Limb (tissue), 2 donors: ENCODE measurements around the gene DOCK6.

Experiments
- DNase-seq, 2 donors: peaks; one replicate each; pipeline ENCODE4 v3.0.0-alpha.2; 2016; ENCODE audit errors: extremely low spot score in 2 of 2

DOCK6 gene

DNA sequence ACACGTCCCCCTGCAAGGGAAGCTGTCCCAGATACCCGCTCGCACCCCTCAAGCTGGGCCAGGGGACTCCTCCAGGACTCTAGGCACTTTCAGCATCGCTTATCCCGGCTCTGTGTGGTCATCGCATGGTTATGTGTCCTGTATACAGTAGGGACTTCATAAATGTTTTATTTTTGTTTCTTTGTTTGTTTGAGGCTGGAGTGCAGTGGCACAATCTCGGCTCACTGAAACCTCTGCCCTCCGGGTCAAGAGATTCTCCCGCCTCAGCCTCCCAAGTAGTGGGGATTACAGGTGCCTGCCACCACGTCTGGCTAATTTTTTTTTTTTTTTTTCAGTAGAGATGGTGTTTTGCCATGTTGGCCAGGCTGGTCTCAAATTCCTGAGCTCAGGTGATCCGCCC, 15.4 kb downstream of the DOCK6 start:
- DNase-seq: no peak

DNA sequence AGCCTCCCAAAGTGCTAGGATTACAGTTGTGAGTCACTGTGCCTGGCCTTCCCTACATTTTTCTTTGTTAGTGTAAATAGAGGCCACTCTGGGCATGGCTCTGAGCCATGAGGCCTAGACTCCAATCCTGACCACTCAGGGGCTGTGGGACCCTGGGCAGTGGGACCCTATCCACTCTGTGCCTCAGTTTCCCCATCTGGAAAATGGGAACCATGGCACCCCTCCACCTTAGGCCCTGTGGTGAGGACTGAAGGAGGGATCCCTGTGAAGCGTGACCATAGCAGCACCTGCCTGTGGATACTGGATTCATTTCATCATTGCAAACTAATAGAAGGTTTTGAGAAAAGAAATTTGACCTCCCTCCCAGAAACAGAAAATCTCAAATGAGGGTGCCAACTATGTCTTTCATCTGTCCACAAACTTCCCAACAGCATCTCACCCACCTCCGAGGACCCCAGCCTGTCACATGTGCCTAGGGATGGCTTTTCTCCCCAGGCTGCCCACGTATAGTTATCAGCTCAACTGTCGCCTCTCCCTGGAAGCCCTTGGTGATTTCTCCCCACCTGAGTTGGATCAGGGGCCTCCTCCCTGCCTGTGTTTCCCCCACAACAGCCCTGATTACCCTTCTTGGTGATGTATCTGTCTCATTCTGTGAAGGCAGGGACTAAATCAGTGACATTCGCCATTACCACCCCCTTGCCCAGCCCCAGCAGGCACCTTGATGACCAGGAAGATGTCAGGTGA, 17.3 kb downstream of the DOCK6 start:
- DNase-seq: no peak

DNA sequence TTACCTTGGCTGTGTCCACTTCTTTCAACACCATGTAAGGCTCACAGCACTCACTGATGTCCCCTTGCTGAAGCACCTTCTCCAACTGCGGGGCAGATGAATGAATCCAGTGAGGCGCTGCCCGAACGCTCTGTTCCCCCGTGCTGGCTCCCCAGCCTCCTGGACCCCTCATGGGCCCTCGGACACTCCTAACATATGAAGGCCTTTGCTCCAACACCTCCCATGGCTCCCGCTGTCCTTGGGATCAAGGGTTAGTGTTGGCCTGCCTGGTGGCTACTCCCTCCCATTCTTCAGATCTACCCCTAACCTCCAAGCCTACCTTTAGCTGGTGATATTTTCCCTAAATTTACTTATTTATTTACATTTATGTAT, 18.5 kb downstream of the DOCK6 start:
- no peak for DNase-seq

DNA sequence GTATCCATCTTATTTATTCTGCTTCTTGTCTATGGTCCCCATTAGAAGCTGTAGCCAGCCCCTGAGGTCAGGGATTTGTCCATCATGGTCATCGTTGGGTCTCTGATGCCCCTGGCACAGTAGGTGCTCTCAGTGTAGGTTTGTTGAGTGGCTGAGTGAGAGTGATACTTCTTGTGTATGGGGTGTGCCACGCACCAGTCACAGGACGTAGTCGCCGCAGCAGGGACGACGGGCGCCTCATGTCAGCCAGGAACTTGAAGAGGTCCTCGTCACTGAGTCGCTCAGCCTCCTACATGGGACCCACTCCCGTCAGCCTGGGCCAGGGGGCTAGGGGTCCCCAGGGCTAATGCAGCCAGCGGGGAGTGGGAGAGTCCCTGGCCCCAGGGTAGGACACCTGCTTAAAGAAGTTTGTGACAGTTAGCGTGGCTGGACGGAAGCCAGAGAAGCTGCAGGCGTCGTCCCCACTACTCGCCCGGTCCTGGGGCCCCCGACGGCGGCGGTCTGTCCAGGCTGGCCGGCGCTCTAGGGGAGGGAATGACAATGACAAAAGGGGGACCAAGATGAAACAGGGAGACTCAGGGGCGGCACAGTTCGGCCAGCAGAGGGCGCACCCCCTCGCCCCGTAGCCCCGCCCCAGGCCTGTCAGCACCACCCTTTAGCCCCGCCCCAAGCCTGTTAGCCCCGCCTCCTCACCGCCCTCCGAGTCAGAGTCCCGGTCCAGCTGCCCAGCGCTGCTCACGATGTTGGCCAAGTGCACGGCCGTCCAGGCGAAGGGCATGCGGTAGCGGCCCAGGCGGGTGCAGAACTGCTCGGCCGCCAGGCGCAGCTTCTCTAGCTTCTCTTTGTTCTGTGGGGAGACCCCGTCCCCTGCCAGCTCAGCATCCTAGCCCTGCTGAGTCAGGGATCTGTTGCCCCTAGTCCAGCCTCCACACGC, 19.2 kb downstream of the DOCK6 start:
- DNase-seq: peak; percentile 44 to 91

DNA sequence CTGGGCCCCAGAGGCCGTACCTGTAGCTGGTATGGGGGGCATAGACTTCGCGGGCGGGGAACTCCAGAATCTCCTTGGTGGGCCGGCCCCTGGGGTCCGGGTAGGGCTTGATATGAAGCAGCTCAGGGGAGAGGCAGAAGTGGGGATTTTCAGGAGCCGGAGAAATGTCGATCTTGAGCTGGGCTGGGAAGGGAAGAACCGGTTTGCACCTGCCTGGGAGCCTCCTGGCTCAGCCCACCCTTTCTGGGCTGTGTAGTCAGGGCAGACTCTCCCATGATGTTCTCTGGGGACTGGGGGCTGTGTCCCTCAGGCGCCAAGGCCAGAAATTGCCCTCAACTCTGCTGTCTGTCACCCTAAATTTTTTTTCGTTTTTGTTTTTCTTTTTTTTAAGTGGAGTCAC, 20.3 kb downstream of the DOCK6 start:
- no peak for DNase-seq

DNA sequence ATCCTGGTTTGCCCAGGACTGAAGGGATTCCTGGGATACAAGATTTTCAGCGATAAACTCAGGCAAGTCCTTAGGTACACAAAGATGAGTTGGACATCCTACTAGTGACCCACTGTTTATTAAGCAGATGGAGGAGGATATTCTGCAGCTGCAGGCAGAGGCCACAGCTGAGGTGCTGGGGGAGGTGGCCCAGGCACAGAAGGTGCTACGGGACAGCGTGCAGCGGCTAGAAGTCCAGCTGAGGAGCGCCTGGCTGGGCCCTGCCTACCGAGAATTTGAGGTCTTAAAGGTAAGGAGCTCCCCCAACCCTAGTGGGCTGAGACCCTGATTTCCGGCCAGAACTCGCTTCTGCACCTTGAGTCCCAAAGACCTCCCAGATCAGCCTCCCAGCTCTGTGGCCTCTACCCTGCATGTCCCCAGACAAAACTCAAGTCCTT, 22.3 kb downstream of the DOCK6 start:
- DNase-seq: no peak

DNA sequence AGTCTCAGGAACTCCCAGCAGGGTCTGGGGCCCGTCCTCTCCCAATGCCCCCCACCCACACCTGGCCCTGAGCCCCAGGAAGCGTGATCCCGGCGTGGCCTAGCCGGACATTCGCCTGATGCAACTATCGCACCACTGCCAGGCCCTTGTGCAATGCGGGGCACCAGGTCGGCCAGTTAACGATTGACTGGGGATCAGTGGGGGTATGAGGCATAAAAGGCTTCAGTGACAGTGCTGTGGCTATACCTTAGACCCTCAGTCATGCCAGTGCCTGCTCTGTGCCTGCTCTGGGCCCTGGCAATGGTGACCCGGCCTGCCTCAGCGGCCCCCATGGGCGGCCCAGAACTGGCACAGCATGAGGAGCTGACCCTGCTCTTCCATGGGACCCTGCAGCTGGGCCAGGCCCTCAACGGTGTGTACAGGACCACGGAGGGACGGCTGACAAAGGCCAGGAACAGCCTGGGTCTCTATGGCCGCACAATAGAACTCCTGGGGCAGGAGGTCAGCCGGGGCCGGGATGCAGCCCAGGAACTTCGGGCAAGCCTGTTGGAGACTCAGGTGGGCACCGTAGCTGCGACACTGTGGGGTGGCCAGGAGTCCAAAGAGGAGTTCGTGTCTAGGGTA, 22.8 kb downstream of the DOCK6 start, which contains the start of gene ANGPTL8:
Gene ANGPTL8 (plus strand): TSS at position 243 of the 624 bp plus-strand sequence. CDS start 19 bp downstream, at position 262.
- DNase-seq: no peak

DNA sequence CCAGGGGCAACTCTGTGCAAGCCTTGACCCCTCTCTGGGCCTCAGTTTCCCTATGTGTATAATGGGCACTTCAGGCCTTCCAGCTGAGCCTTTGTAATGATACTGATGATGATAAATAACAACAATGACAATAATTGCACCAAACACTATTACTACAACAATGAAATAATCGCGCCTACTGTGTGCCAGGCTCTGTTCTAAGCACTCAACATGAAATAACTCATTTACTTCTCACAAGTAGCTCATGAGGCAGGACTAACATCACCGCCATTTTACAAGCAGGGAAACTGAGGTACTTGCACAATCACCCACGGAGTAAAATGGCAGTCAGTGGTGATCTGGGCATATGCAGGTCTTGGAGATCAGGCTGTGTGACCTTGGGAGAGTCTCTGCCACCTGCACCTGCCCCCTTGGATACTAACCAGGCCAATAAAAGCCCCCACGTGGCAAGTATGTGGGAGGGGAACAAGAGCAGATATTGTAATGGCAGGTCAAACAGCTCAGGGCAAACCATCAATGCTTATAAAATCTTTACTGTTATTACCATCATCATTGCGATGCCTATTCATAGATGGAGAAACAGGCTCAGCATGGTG, 23.4 kb downstream of the DOCK6 start:
- no peak for DNase-seq

DNA sequence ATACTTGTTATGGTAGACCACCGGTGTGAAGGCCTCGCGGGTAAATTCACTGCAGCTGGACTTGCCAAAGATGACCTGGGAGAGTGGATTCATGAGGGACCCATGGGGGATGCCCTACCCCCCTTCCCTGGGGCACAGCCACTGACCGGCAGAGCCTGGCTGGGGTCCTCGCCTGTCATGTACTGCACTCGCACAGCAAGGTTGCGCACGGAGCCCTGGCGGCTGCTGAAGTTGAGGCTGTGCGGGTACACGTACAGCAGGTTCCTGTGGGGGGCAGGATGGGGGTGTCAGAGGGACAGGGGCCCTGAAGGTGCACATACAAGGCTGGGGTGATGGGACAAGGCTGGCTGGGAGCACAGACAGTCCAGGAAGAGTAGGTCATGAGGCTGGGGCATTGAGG, 24.3 kb downstream of the DOCK6 start:
- no peak for DNase-seq

DNA sequence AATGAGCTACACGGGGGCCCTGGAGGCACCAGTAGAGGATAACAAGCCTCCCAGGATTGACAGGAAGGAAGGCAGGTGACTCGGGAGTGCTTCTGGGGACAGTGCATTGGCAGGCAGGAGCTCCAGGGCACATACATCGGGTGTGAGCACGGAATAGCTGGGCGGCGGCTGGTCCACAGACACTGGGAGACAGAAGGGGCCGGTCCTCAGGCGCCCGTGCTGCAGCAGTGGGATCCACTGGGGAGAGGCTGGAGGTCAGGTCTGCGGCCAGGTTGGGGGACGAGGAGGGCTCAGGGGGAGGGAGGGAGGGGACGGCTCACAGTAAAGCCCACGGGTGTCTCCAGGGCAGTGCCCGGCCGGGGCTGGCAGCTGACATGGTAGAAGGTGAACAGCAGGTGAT, 25.0 kb downstream of the DOCK6 start:
- no peak for DNase-seq

DNA sequence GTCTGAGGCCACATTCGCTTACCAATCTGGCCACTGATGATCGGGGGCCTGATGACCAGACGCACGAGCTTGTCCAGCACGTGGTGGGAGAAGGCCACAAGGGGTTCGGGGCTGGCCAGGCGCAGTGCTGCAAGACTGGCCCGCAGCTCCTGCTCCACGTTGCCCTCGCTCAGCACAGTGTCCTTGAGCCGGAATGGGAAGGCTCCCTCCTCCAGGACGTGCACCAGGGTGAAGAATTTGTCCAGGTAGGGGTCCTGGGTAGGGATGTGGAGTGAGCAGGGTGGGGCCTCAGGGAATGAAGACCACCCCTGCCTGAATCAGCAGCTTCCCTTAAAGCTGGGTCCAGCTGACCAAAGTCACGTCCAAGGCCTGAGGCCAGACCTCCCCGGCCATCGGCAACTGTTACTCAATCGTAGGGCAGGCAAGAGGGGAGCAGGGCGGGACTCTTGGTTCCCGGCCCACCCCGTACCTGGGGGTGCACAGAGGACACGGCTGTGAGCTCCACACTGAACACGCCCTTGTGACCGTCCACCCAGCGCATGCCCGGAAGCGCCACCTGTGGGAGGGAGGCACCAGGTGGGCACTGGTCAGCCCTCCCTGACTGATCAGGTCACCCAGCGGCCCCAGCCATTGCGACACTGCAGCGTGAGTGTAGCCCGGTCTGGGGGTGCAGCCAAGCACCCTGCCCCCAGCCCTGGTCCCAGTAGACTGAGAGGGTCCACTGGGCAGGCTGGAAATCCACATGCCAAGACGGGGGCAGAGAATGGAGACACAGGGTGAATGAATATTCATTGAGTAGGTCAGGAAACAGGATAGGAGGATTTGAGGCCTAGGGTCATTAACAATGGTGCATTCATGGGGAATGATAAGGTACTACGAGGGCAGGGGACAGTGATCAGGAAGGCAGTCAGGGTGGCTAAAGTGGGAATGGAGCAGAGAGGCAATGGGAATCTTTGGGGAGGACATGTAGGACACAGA, 25.7 kb downstream of the DOCK6 start:
- no peak for DNase-seq

DNA sequence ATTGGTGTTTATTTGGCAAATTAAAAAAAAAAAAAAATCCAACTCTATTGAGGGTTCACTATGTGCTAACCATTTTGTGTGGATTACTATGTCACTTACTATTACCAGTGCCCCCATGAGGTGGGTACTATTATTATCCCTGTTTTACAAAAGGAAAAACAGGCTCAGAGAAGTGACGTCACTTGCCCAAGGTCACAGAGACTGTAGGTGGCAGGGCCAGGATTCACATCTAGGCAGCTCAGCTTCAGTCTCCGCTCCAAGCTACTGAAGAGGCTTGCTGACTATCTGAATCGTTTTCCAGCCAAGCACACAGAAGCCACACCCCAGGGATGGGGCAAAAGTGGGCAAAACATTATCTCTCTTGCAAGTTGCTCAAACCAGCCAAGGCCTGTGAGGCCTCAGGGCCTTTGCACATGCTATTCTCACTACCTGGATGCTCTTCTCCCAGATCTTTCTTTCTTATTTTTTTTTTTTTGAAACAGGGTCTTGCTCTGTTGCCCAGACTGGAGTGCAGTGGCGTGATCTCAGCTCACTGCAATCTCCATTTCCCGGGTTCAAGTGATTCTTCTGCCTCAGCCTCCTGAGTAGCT, 27.7 kb downstream of the DOCK6 start:
- DNase-seq: no peak

DNA sequence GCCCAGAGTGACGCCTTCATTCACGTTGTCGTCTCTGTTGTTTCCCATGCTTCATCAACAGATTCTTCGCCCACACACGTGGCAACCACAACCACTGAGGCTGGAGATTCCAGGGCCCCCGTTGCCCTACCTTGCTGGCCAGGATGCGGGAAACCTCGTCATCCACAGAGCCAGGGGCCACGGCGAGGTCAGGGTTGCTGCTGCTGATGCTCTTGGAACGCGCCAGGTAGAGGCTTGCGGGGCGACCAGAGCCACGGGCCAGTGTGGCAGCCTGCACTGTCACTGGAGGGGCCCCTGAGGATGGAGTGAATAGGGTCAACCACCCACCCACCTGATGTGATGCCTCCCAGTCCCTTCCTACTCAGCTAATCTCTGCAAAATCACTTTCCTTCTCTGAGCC, 29.3 kb downstream of the DOCK6 start:
- no peak for DNase-seq

DNA sequence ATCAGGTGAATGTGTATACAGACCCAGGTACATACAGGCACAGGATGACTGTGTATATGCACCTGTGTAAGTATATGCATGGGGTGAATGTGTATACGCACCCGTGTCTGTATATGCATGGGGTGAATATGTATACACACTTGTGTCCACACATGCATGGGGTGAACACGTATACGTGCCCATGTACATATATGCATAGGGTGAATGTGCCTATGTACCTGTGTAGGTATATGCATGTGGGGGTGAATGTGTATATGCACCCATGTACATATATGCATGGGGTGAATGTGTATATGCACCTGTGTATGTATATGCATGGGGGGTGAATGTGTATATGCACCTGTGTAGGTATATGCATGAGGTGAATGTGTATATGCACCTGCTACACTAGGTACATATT, 29.8 kb downstream of the DOCK6 start:
- DNase-seq: no peak

DNA sequence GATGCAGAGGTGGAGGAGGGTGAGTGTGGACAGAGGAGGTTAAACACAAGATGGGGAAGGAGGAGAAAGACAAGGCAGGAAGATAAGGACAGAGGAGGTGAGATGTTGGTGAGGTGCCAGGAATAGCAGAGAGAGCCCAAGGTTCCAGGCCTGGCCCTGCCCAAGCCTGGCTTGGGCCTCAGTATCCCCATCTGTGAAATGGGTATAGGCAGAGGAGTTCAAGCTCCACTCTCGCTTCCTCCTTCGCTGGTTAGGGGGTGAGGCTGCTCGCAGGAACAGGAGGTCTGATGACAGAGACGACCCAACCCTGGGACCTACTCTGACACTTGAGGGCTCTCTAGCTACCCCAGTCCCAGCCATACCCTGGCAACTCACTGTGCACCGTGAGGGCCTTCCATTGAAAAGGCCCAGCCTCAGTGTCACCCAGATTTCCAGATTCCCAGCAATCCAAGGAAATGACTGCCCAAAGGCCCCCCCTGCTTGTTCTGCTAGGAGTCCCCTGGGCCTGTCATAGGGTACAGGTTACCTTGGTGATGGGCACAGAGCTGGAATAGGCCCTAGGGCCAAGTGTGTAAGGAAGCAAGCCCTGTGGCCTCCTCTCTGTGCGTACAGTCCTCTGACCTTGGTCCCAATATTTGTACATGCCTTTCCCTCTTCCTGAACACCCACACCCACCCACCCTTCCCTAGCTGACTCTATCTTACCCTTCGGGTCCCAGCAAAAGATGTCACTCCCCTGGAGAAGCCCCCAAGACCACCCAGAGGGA, 31.5 kb downstream of the DOCK6 start:
- DNase-seq: no peak

DNA sequence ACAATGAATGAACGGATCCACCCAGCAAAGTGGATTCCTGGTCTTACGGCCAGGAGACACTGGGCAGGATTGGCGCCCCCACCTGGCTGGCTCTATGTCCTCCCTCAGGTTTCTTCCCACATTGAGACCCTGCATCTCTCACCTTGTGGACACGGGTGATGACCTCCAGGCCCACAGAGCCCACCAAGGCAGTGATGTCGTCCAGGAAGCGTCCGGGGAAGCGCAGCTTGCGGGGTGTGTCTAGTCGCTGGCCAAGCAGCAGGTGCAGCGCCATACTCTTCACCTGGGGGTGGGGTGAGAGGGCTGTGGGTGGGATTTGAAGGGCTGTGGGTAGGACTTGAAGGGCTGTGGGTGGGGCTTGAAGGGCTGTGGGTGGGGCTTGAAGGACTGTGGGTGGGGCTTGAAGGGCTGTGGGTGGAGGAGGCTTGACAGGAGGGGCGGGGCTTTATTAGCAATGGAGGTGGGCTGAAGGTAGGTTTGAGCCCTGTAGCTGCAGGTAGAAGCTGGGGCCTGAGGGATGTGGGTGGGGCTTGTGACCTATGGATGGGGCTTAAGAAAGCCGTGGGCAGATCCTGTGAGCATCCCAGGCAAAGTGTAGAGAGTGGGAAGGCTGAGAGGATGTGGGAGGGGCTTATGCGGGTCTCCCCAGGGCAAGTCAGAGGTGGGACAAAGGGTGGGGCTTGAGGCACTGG, 35.0 kb downstream of the DOCK6 start:
- DNase-seq: no peak

DNA sequence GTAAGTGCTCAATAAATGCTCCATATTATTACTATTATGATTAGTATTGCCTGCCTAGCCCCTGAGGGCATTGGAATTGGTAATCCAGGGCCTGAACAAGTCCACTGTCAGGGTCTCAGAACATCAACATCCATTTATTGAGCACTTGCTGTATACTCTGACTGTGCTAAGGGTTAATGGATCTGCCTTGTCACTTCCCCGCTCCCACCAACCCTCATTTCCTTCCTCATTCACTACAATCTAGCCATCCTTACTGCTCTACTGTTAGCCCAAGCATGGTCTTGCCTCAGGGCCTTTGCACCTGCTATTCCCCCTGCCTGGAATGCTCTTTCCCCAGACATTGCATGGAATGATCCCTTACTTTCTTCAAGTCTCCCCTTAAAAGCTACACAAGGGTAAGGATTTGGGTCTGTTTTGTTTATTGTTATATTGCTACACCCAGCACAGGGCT, 35.6 kb downstream of the DOCK6 start:
- no peak for DNase-seq

DNA sequence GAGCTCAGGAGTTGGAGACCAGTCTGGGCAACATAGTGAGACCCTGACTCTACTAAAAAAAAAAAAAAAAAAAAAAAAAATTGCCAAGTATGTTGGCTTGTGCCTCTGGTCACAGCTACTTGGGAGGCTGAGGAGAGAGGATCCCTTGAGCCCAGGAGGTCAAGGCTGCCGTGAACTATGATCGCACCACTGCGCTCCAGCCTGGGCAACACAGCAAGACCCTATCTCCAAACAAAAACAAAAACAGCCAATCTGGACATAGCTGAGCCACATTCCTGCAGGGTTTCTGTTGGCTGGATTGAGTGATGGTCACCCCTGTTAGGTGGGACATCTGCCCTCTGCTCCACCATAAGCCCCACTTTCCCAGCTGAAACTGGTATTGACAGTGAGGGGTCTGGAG, 36.5 kb downstream of the DOCK6 start:
- no peak for DNase-seq

DNA sequence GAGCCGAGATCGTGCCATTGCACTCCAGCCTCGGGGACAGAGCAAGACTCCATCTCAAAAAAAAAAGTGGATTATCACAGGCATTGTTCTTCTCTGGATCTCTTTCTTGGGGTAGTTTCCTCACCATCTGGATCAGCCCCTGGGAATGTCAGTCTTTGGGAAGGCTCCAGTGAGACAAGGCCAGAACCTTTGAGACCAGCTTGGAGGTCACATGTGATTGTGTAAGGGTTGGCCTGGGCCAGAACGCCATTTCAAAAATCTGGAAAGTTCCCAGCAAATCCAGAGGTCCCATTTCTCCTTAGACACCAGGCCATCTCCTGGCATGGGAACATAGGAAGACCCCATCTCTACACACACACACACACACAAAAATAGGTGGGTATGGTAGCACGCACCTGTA, 37.2 kb downstream of the DOCK6 start:
- DNase-seq: no peak
